HUES6 (cell line): ENCODE measurements around the gene EEIG2.
"Not testable (repeated sequence)": the region's sequence is repeated elsewhere in the genome, so short reads cannot be mapped to it uniquely, and the experiment has no call there.

ENCODE experiments used
- H3K27ac ChIP-seq: 2 replicates; pipeline ENCODE4 v1.7.0; 2013; ENCODE audit warnings: low read depth, mild to moderate bottlenecking, low read length, inconsistent platforms
- H3K27me3 ChIP-seq: 2 replicates; pipeline ENCODE4 v1.6.1; 2013; ENCODE audit warnings: low read length; ENCODE audit not compliant: control insufficient read depth, insufficient read depth
- H3K36me3 ChIP-seq: 2 replicates; pipeline ENCODE4 v1.6.1; 2013; ENCODE audit warnings: low read length; ENCODE audit not compliant: control insufficient read depth, insufficient read depth
- H3K4me1 ChIP-seq: 2 replicates; pipeline ENCODE4 v1.6.1; 2013; ENCODE audit warnings: low read length; ENCODE audit not compliant: control insufficient read depth, insufficient read depth
- H3K4me3 ChIP-seq: 2 replicates; pipeline ENCODE4 v1.5.1; 2013; ENCODE audit warnings: low read depth, low read length
- H3K9ac ChIP-seq: one replicate; pipeline ENCODE4 v1.6.1; 2013; ENCODE audit warnings: mild to moderate bottlenecking, low read length
- H3K9me3 ChIP-seq: 2 replicates; pipeline ENCODE4 v1.6.1; 2013; ENCODE audit warnings: low read depth, low read length; ENCODE audit not compliant: control insufficient read depth, insufficient read depth

EEIG2 gene

GRCh38 chr1:108527837-108528236, 32.1 kb upstream of the EEIG2 start:
- H3K27me3 ChIP-seq: no peaks in the 10 kb centered on the region
- no peaks in the 10 kb centered on the region for H3K4me1 ChIP-seq
- no peak overlapping the region for H3K27ac ChIP-seq
- H3K9ac ChIP-seq: no peak overlapping the region
- H3K9me3 ChIP-seq: 0 out of 2 replicates have a peak, but pooled peaks cover 2% of the 10 kb centered on the region
- no peaks in the 10 kb centered on the region for H3K36me3 ChIP-seq
- H3K4me3 ChIP-seq: no peak overlapping the region

- Histone ChIP-seq H3K27me3 (no peaks in the 10 kb centered on the region), H3K9me3 (peaks cover 9% of the 10 kb centered on the region), H3K4me3 (no peak overlapping the region), H3K4me1 (no peaks in the 10 kb centered on the region), H3K9ac (no peak overlapping the region), H3K36me3 (no peaks in the 10 kb centered on the region), H3K27ac (no peak overlapping the region)
These were observed 28.5 kb upstream of the EEIG2 start for GRCh38 chr1:108531444-108531843.

GRCh38 chr1:108532730-108533129, 27.2 kb upstream of the EEIG2 start:
- H3K36me3 ChIP-seq: no peaks in the 10 kb centered on the region
- no peaks in the 10 kb centered on the region for H3K4me1 ChIP-seq
- peaks cover 16% of the 10 kb centered on the region for H3K9me3 ChIP-seq
- H3K27me3 ChIP-seq: no peaks in the 10 kb centered on the region
- H3K9ac ChIP-seq: no peak overlapping the region
- no peak overlapping the region for H3K4me3 ChIP-seq
- H3K27ac ChIP-seq: no peak overlapping the region

- Histone ChIP-seq H3K9me3 (peaks cover 16% of the 10 kb centered on the region), H3K27ac (no peak overlapping the region), H3K4me3 (no peak overlapping the region)
These were observed 26.4 kb upstream of the EEIG2 start for GRCh38 chr1:108533351-108534083.

GRCh38 chr1:108534759-108535158, 25.1 kb upstream of the EEIG2 start:
- no peak overlapping the region for H3K27ac ChIP-seq
- H3K4me3 ChIP-seq: no peak overlapping the region
- no peaks in the 10 kb centered on the region for H3K27me3 ChIP-seq
- no peak overlapping the region for H3K9ac ChIP-seq
- no peaks in the 10 kb centered on the region for H3K36me3 ChIP-seq
- peaks cover 19% of the 10 kb centered on the region for H3K9me3 ChIP-seq
- H3K4me1 ChIP-seq: no peaks in the 10 kb centered on the region

More at GRCh38 chr1:108533351-108534083, 26.4 kb upstream of the EEIG2 start:
- Histone ChIP-seq H3K27me3 (no peaks in the 10 kb centered on the region), H3K4me1 (no peaks in the 10 kb centered on the region), H3K9ac (no peak overlapping the region), H3K36me3 (no peaks in the 10 kb centered on the region)

- not testable (repeated sequence) for H3K4me1 ChIP-seq, H3K27ac ChIP-seq, H3K4me3 ChIP-seq, H3K27me3 ChIP-seq, H3K9ac ChIP-seq, H3K36me3 ChIP-seq
- peaks cover 19% of the 10 kb centered on the region for H3K9me3 ChIP-seq
These were observed 24.5 kb upstream of the EEIG2 start for GRCh38 chr1:108535315-108535897.

- H3K9me3 ChIP-seq: peaks cover 19% of the 10 kb centered on the region
- not testable (repeated sequence) for H3K4me3 ChIP-seq, H3K36me3 ChIP-seq, H3K27me3 ChIP-seq, H3K9ac ChIP-seq, H3K27ac ChIP-seq, H3K4me1 ChIP-seq
These were observed 23.9 kb upstream of the EEIG2 start for GRCh38 chr1:108536021-108536420.

GRCh38 chr1:108536791-108537190, 23.1 kb upstream of the EEIG2 start:
- not testable (repeated sequence) for H3K27ac ChIP-seq, H3K4me3 ChIP-seq, H3K9ac ChIP-seq, H3K27me3 ChIP-seq, H3K36me3 ChIP-seq, H3K4me1 ChIP-seq
- peaks cover 19% of the 10 kb centered on the region for H3K9me3 ChIP-seq

GRCh38 chr1:108537976-108538375, 21.9 kb upstream of the EEIG2 start:
- Histone ChIP-seq H3K4me1 (no peaks in the 10 kb centered on the region), H3K27me3 (no peaks in the 10 kb centered on the region), H3K9me3 (peaks cover 19% of the 10 kb centered on the region), H3K9ac (no peak overlapping the region), H3K27ac (no peak overlapping the region), H3K4me3 (no peak overlapping the region), H3K36me3 (no peaks in the 10 kb centered on the region)

GRCh38 chr1:108540977-108541376, 18.9 kb upstream of the EEIG2 start:
- Histone ChIP-seq H3K27ac (no peak overlapping the region), H3K9me3 (peaks cover 10% of the 10 kb centered on the region), H3K9ac (no peak overlapping the region), H3K27me3 (no peaks in the 10 kb centered on the region), H3K4me3 (no peak overlapping the region), H3K4me1 (no peaks in the 10 kb centered on the region), H3K36me3 (no peaks in the 10 kb centered on the region)

- no peaks in the 10 kb centered on the region for H3K4me1 ChIP-seq
- no peaks in the 10 kb centered on the region for H3K36me3 ChIP-seq
- H3K9ac ChIP-seq: no peak overlapping the region
- no peak overlapping the region for H3K27ac ChIP-seq
- no peak overlapping the region for H3K4me3 ChIP-seq
- no peaks in the 10 kb centered on the region for H3K27me3 ChIP-seq
- peaks cover 8% of the 10 kb centered on the region for H3K9me3 ChIP-seq
These were observed 18.0 kb upstream of the EEIG2 start for GRCh38 chr1:108541861-108542260.
